ENCODE measurements around the gene USP43.

The USP43 gene

GRCh38 chr17:9768381-9768934, 123.1 kb downstream of the USP43 start:
- H3K36me3 Mint-ChIP-seq (ENCODE audit: low read depth) = no peaks in the 10 kb centered on the region
- peaks cover 4% of the 10 kb centered on the region for H3K27me3 Mint-ChIP-seq
- DNase-seq (no peak), ATAC-seq (no peak)
- no peaks in the 10 kb centered on the region for H3K4me1 Mint-ChIP-seq
- no peaks in the 10 kb centered on the region for H3K9me3 Mint-ChIP-seq
- no peak overlapping the region for H3K27ac Mint-ChIP-seq
- H3K4me3 Mint-ChIP-seq = no peak overlapping the region

- Mint-ChIP-seq H3K36me3 (ENCODE audit: low read depth) (no peaks in the 10 kb centered on the region), H3K27ac (no peak overlapping the region), H3K9me3 (no peaks in the 10 kb centered on the region), H3K27me3 (peaks cover 2% of the 10 kb centered on the region), H3K4me1 (no peaks in the 10 kb centered on the region), H3K4me3 (no peak overlapping the region)
- ATAC-seq (no peak), DNase-seq (no peak)
Observed at GRCh38 chr17:9769036-9769695, 123.8 kb downstream of the USP43 start.

GRCh38 chr17:9771465-9771864, 126.1 kb downstream of the USP43 start:
- ATAC-seq = no peak
- H3K4me3 Mint-ChIP-seq = no peak overlapping the region
- H3K9me3 Mint-ChIP-seq = no peaks in the 10 kb centered on the region
- H3K27me3 Mint-ChIP-seq = peaks cover 2% of the 10 kb centered on the region
- DNase-seq = no peak
- H3K36me3 Mint-ChIP-seq (ENCODE audit: low read depth) = no peaks in the 10 kb centered on the region
- H3K27ac Mint-ChIP-seq = no peak overlapping the region
- no peaks in the 10 kb centered on the region for H3K4me1 Mint-ChIP-seq

GRCh38 chr17:9772658-9773057, 127.3 kb downstream of the USP43 start:
- no peak overlapping the region for H3K27ac Mint-ChIP-seq
- H3K36me3 Mint-ChIP-seq (ENCODE audit: low read depth) = no peaks in the 10 kb centered on the region
- no peak for DNase-seq
- H3K27me3 Mint-ChIP-seq = peaks cover 5% of the 10 kb centered on the region
- H3K4me1 Mint-ChIP-seq = no peaks in the 10 kb centered on the region
- no peak for ATAC-seq
- H3K9me3 Mint-ChIP-seq = no peaks in the 10 kb centered on the region
- no peak overlapping the region for H3K4me3 Mint-ChIP-seq

- H3K4me1 Mint-ChIP-seq = no peaks in the 10 kb centered on the region
- no peak overlapping the region for H3K4me3 Mint-ChIP-seq
- DNase-seq = no peak
- H3K27ac Mint-ChIP-seq = no peak overlapping the region
- H3K36me3 Mint-ChIP-seq (ENCODE audit: low read depth) = no peaks in the 10 kb centered on the region
- ATAC-seq = no peak
- no peaks in the 10 kb centered on the region for H3K9me3 Mint-ChIP-seq
- H3K27me3 Mint-ChIP-seq = peaks cover 10% of the 10 kb centered on the region
Observed at GRCh38 chr17:9776911-9777310, 131.6 kb downstream of the USP43 start.
